Lung (tissue), 12 donors: ENCODE measurements around the gene CACNA1E. TPM values are rescaled to one million over a fixed set of nuclear protein-coding genes. Genes with fewer than 3 reads are reported as not detected.

Experiments
- ATAC-seq: fragments of 200-7000 bp; cut with Tn5 transposase; one replicate; pipeline ENCODE4 v1.9.1; 2020; ENCODE audit warnings: moderate number of reproducible peaks; ENCODE audit not compliant: insufficient read depth, low FRiP score
- DNase-seq, 3 donors: peaks; one replicate each; pipeline ENCODE4 v3.0.0-alpha.2; 2013 to 2017
- H3K27ac ChIP-seq, 2 donors: one replicate each; pipeline ENCODE4 v1.5.1; 2013; ENCODE audit warnings: mild to moderate bottlenecking in 2 of 2, moderate library complexity in 2 of 2, control low read depth in 1 of 2, inconsistent platforms in 1 of 2, low read depth in 1 of 2, low read length in 1 of 2
- H3K27me3 ChIP-seq, 3 donors: one replicate each; pipeline ENCODE4 v1.5.1; 2013; ENCODE audit warnings: low read length in 2 of 3; ENCODE audit not compliant: control insufficient read depth in 3 of 3, insufficient read depth in 3 of 3
- H3K36me3 ChIP-seq, 4 donors: one replicate each; pipeline ENCODE4 v1.5.1; 2013; ENCODE audit warnings: low read length in 4 of 4, mild to moderate bottlenecking in 1 of 4, moderate library complexity in 1 of 4; ENCODE audit not compliant: control insufficient read depth in 4 of 4, insufficient read depth in 4 of 4
- H3K4me1 ChIP-seq, 5 donors: one replicate each; pipeline ENCODE4 v1.5.1; 2013; ENCODE audit warnings: low read length in 5 of 5, mild to moderate bottlenecking in 2 of 5, moderate library complexity in 1 of 5; ENCODE audit not compliant: control insufficient read depth in 5 of 5, insufficient read depth in 5 of 5
- H3K4me3 ChIP-seq: one replicate; pipeline ENCODE4 v1.5.1; 2013; ENCODE audit warnings: mild to moderate bottlenecking, control low read depth, moderate library complexity
- H3K9ac ChIP-seq, 2 donors: one replicate each; pipeline ENCODE4 v1.5.1; 2013; ENCODE audit warnings: low read length in 2 of 2, control low read depth in 1 of 2; ENCODE audit not compliant: insufficient read depth in 1 of 2
- H3K9me3 ChIP-seq, 4 donors: one replicate each; pipeline ENCODE4 v1.5.1; 2013; ENCODE audit warnings: low read length in 3 of 4, mild to moderate bottlenecking in 1 of 4, moderate library complexity in 1 of 4; ENCODE audit not compliant: control insufficient read depth in 4 of 4, insufficient read depth in 3 of 4
- WGBS, 2 donors: extraction: QIAGEN DNeasy Blood & Tissue Kit; methylation state at CpG; one replicate each; pipeline ENCODE4 v1.1.7; 2013; 5-methylcytosine and 5-hydroxymethylcytosine counted together
- polyA plus RNA-seq, 2 donors: library from polyadenylated mRNA; stranded (reverse); fragments of 200-250 nt; gene quantifications; one replicate each; pipeline ENCODE4 v1.2.1, GENCODE V29; 2013
- total RNA-seq, 2 donors: library from RNA; depleted of rRNA in 1 of 2; stranded (reverse); fragments of >200 nt in 1 of 2; gene quantifications; one replicate each; pipeline ENCODE4 v1.2.1, GENCODE V29; 2014 to 2021
- TF ChIP-seq, protein P1 (sequence below): IDR thresholded peaks from 2 replicates; pipeline ENCODE4 v1.5.1; 2012; ENCODE audit warnings: mild to moderate bottlenecking; ENCODE audit errors: control extremely low read depth, extremely low read depth
- donor health status: control.
- donor health status: control.
- donor health status: Bipolar disorder and iron deficiency.
- donor health status: healthy.
- donor health status: DM: yes; HTN: yes; CAD: no.

The CACNA1E gene
- total and polyA plus RNA-seq, 4 donors: 0.02 to 1.4 (median 0.80) TPM

DNA sequence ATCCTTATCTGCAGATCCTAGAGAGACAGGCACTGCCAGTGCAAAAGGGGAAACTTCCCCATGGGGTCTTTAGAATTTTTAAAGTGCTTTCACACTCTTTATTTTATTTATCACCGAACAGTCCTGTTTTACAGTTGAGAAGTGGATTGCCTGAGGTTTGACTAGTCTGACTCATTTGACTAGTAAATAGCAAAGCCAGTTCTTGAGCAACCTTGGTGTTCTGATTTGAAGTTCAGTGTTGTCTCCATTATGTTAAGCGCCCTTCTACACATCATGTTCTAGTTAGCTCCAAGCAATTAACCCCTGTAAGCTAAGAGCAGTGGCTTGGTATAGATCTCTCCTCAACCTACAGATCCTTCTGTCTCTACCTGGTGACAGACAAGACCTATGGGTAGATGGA is 262.9 kb downstream of the CACNA1E start:
- WGBS, 2 donors: 83 to 89% methylated on average over 2 of the region's 2 CpGs
- Histone ChIP-seq H3K36me3 (no peaks in the 10 kb centered on the region), H3K4me1 (peaks cover 0 to 26% (median 0%) of the 10 kb centered on the region in 5 donors), H3K4me3 (no peak overlapping the region), H3K9me3 (peaks cover 0 to 3% (median 0%) of the 10 kb centered on the region in 4 donors), H3K9ac (no peak overlapping the region), H3K27me3 (no peaks in the 10 kb centered on the region), H3K27ac (no peak overlapping the region)
- DNase-seq (no peak), ATAC-seq (no peak)
- TF ChIP-seq, protein P1, sequence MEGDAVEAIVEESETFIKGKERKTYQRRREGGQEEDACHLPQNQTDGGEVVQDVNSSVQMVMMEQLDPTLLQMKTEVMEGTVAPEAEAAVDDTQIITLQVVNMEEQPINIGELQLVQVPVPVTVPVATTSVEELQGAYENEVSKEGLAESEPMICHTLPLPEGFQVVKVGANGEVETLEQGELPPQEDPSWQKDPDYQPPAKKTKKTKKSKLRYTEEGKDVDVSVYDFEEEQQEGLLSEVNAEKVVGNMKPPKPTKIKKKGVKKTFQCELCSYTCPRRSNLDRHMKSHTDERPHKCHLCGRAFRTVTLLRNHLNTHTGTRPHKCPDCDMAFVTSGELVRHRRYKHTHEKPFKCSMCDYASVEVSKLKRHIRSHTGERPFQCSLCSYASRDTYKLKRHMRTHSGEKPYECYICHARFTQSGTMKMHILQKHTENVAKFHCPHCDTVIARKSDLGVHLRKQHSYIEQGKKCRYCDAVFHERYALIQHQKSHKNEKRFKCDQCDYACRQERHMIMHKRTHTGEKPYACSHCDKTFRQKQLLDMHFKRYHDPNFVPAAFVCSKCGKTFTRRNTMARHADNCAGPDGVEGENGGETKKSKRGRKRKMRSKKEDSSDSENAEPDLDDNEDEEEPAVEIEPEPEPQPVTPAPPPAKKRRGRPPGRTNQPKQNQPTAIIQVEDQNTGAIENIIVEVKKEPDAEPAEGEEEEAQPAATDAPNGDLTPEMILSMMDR: no peak

DNA sequence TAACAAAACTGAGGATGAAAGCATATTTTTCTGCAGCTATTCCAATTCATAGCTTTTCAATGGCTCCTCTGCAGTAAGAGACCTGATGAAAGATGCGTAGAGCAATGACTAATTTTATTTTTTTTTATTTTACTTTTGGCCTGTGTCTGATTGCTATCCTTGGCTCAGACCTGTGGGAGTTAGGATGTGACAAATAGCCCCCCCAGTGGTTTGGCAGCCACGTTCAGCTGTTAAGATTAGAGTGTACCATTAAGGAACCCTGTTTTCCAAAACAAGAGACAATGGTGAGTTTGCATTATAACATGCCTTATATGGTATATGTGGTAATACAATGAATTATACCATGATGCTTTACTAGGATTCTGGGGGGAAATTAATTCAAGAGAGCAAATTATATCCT is 264.7 kb downstream of the CACNA1E start:
- TF ChIP-seq, protein P1: no peak
- H3K27me3 ChIP-seq: no peaks in the 10 kb centered on the region
- no peaks in the 10 kb centered on the region for H3K36me3 ChIP-seq
- no peak overlapping the region for H3K4me3 ChIP-seq
- H3K9ac ChIP-seq: no peak overlapping the region
- ATAC-seq (no peak), DNase-seq (no peak)
- H3K9me3 ChIP-seq: peaks cover 0 to 3% (median 0%) of the 10 kb centered on the region in 4 donors
- H3K4me1 ChIP-seq: peaks cover 0 to 13% (median 0%) of the 10 kb centered on the region in 5 donors
- 65 to 75% methylated on average over 2 of the region's 2 CpGs for WGBS, 2 donors
- H3K27ac ChIP-seq: no peak overlapping the region

DNA sequence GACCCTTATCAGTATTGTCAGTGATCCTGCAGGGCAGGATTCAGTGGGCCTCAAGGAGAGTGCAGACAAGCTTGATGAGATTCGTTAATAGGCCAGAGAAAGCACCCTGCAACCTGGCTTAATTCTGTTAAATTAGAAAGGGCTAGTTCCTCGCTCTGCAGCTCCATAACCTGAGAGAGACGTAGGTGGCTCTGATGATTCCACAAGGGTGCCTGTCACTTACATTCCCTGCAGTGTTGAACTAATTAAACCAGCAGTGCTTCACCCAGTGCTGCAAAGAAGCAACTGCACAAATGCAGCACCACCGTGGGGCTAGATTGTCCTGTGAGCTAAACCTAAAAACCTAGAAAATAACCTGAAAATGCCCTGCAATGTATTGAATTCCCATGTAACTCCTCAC is 270.8 kb downstream of the CACNA1E start:
- TF ChIP-seq, protein P1: no peak
- no peak for ATAC-seq
- H3K9me3 ChIP-seq: no peaks in the 10 kb centered on the region
- no peak overlapping the region for H3K27ac ChIP-seq
- no peak for DNase-seq
- H3K36me3 ChIP-seq: no peaks in the 10 kb centered on the region
- peaks cover 0 to 12% (median 0%) of the 10 kb centered on the region in 5 donors for H3K4me1 ChIP-seq
- H3K4me3 ChIP-seq: no peak overlapping the region
- WGBS, 2 donors: 81 to 87% methylated on average over 4 of the region's 4 CpGs
- no peak overlapping the region for H3K9ac ChIP-seq
- no peaks in the 10 kb centered on the region for H3K27me3 ChIP-seq

DNA sequence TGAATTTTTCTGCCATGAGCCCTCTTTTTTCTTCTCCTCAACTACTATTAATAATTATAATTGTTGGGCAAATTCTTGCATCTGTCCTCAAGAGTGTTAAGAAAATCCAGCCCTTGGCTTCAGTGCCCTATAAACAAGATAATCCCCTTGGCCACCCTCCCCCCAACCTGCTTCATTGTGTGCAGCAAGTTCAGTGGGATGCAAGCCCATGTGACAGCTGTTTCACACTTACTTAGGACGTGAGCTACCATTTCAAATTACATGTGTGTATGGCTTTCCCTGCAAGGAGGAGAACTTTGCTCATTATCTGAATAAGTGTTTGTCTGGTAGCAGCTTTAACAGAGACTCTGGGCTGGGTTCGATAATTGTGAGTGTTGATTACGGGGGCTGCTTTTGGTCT is 276.2 kb downstream of the CACNA1E start:
- Histone ChIP-seq H3K27ac (no peak overlapping the region), H3K4me1 (no peaks in the 10 kb centered on the region), H3K9ac (no peak overlapping the region), H3K9me3 (no peaks in the 10 kb centered on the region), H3K27me3 (no peaks in the 10 kb centered on the region), H3K36me3 (no peaks in the 10 kb centered on the region), H3K4me3 (no peak overlapping the region)
- TF ChIP-seq, protein P1: no peak
- DNase-seq (no peak), ATAC-seq (no peak)
- WGBS, 2 donors: 74 to 80% methylated on average over 3 of the region's 3 CpGs
